BLaER1 (cell line): Measurements from ENCODE around the gene TMEM220.

Experiments
- H3K27ac ChIP-seq: shearing (Covaris generic); formaldehyde crosslinking; 2 replicates; pipeline ENCODE4 v1.8.1; 2022
- H3K27me3 ChIP-seq: shearing (Covaris generic); formaldehyde crosslinking; 2 replicates; pipeline ENCODE4 v1.8.1; 2022
- H3K36me3 ChIP-seq: shearing (Covaris generic); formaldehyde crosslinking; 2 replicates; pipeline ENCODE4 v1.8.1; 2022
- H3K4me1 ChIP-seq: shearing (Covaris generic); formaldehyde crosslinking; 2 replicates; pipeline ENCODE4 v1.8.1; 2022
- H3K4me2 ChIP-seq: shearing (Covaris generic); formaldehyde crosslinking; 2 replicates; pipeline ENCODE4 v1.8.1; 2022
- H3K4me3 ChIP-seq: shearing (Covaris generic); formaldehyde crosslinking; 2 replicates; pipeline ENCODE4 v1.8.1; 2022
- H3K9ac ChIP-seq: shearing (Covaris generic); formaldehyde crosslinking; 2 replicates; pipeline ENCODE4 v1.8.1; 2022
- H3K9me3 ChIP-seq: shearing (Covaris generic); formaldehyde crosslinking; 2 replicates; pipeline ENCODE4 v1.8.1; 2022
- H4K20me1 ChIP-seq: shearing (Covaris generic); formaldehyde crosslinking; 2 replicates; pipeline ENCODE4 v1.8.1; 2022
- Cebpa-rat ChIP-seq: shearing (Covaris generic); IDR thresholded peaks from 2 replicates; pipeline ENCODE4 v1.8.1; 2022

Gene TMEM220

DNA sequence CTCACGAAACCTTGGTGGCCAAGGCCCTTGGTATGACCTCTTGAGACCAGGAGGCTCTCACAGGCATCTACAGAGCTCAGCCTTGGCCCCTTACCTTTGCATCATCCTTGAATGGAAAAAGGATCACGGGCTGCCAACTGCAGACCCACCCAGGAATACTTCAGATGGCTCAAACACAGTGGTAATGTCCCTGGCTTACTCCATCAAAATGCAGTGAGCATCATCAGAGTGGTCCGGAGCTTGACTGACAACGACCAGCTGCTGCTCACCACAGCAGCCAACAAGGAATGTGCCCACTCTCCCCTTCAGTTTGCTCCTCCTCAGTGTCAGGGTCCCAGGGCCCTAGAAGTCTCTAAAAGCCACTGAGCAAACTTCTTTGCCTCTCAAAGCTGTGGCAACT lies 55.1 kb downstream of the TMEM220 start:
- no peaks in the 10 kb centered on the region for H3K4me1 ChIP-seq
- TF ChIP-seq Cebpa-rat = no peak
- 0 out of 2 replicates have a peak, but pooled peaks cover 5% of the 10 kb centered on the region for H4K20me1 ChIP-seq
- no peak overlapping the region for H3K27ac ChIP-seq
- H3K9me3 ChIP-seq = no peaks in the 10 kb centered on the region
- no peak overlapping the region for H3K4me3 ChIP-seq
- H3K4me2 ChIP-seq = no peak overlapping the region
- H3K9ac ChIP-seq = no peak overlapping the region
- H3K36me3 ChIP-seq = peaks cover 62% of the 10 kb centered on the region
- no peaks in the 10 kb centered on the region for H3K27me3 ChIP-seq

DNA sequence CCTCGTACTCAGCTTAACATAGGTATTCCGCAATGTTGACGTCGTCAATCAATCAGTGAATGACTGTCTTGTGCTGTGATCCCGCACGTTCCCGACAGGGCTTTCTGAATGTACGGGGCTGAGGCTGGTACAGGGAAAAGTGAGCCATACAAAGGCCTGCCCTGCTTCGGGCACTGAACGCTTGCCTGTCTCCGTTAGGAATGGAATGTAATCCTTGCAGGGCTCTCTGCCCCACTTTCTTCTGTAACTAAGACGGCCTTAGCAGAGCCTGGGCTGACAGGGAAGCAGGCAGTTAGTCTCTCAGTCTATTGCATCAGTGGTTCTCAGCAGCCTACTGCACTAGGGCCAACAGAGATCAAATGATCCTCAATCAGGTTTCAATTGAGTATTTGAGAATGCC lies 56.5 kb downstream of the TMEM220 start:
- TF ChIP-seq Cebpa-rat = no peak
- Histone ChIP-seq H3K9me3 (no peaks in the 10 kb centered on the region), H3K27me3 (no peaks in the 10 kb centered on the region), H3K4me3 (no peak overlapping the region), H3K27ac (no peak overlapping the region), H3K36me3 (peaks cover 49% of the 10 kb centered on the region), H4K20me1 (0 out of 2 replicates have a peak, but pooled peaks cover 5% of the 10 kb centered on the region), H3K9ac (no peak overlapping the region), H3K4me1 (no peaks in the 10 kb centered on the region), H3K4me2 (no peak overlapping the region)

DNA sequence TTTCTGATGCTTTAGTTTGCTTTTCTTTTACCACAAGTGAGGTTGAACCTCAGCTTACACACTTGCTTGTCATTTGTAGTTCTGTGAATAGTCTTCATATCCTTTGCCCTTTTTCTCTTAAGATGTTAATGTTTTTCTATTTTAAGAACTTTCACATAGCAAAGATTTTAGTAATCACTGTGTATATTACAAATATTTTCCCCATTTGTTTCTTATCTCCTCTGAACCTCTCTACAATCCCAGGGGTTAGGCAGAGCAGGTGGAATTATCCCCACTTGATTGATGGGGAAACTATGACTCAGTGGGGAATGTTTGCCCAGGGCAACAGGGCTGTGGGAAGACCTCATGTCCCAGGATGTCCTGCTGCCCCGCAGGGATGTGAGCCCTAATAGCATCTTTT lies 61.0 kb downstream of the TMEM220 start:
- Histone ChIP-seq H3K9me3 (no peaks in the 10 kb centered on the region), H3K4me3 (no peak overlapping the region), H3K4me1 (no peaks in the 10 kb centered on the region), H3K27me3 (no peaks in the 10 kb centered on the region), H3K36me3 (peaks cover 4% of the 10 kb centered on the region; the same call in 1 of the 2 replicates), H3K4me2 (no peak overlapping the region), H3K27ac (no peak overlapping the region), H4K20me1 (no peaks in the 10 kb centered on the region), H3K9ac (no peak overlapping the region)
- no peak for TF ChIP-seq Cebpa-rat

DNA sequence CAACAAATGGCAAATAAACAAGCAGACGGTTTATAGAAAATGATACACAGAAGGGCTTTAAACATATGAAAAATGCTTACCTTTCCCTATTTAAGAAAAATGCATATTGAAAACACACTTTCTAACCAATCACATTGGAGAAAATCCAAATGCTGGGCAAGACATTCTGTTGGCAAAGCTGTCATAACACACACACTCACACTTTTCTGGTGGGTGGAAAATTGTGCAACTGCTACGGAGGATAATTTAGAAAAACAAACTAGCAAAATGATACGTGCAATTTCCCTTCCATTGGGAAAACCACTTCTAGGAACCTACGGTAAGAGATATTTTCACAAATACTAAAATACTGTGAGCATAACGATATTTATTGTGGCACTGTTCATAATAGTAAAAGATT lies 62.9 kb downstream of the TMEM220 start:
- Histone ChIP-seq H3K4me1 (no peaks in the 10 kb centered on the region), H3K27me3 (no peaks in the 10 kb centered on the region)

DNA sequence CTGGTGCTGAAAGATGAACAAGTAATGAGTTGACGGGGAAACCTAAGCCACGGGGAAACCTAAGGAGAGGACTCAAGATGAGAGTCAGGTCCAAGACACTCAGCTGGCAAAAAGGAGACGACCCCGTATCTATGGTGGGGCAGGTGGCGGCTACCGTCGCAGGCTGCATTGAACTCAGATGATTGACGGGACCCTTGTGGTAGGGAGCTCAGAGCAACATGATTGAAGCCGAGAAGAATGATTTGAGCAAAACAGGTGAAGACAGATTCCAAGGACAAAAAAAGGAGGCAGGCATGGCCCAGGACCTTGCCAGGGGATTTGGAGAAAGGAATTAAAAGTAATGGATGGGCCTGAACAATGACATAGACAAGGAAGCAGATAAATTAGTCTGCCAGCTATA lies 65.3 kb downstream of the TMEM220 start:
- TF ChIP-seq Cebpa-rat = no peak
- no peaks in the 10 kb centered on the region for H3K27me3 ChIP-seq

More for the DNA sequence above, 62.9 kb downstream of the TMEM220 start:
- no peak overlapping the region for H3K4me3 ChIP-seq
- H4K20me1 ChIP-seq = no peaks in the 10 kb centered on the region
- no peak overlapping the region for H3K4me2 ChIP-seq
- H3K36me3 ChIP-seq = no peaks in the 10 kb centered on the region
- no peak overlapping the region for H3K9ac ChIP-seq
- no peak for TF ChIP-seq Cebpa-rat
- H3K27ac ChIP-seq = no peak overlapping the region
- H3K9me3 ChIP-seq = no peaks in the 10 kb centered on the region

More for the DNA sequence above, 65.3 kb downstream of the TMEM220 start:
- no peaks in the 10 kb centered on the region for H3K9me3 ChIP-seq
- H3K9ac ChIP-seq = no peak overlapping the region
- H3K4me2 ChIP-seq = no peak overlapping the region
- H4K20me1 ChIP-seq = no peaks in the 10 kb centered on the region
- H3K27ac ChIP-seq = no peak overlapping the region
- no peak overlapping the region for H3K4me3 ChIP-seq
- H3K36me3 ChIP-seq = no peaks in the 10 kb centered on the region
- peaks cover 5% of the 10 kb centered on the region for H3K4me1 ChIP-seq
